HG03097 (cell line): Measurements from ENCODE around the gene SORL1.

Experiments used
- ATAC-seq: cut with Tn5 transposase; IDR thresholded peaks from one replicate; pipeline ENCODE4 v1.9.1; 2021; ENCODE audit not compliant: unreplicated experiment, low FRiP score

The SORL1 gene

DNA sequence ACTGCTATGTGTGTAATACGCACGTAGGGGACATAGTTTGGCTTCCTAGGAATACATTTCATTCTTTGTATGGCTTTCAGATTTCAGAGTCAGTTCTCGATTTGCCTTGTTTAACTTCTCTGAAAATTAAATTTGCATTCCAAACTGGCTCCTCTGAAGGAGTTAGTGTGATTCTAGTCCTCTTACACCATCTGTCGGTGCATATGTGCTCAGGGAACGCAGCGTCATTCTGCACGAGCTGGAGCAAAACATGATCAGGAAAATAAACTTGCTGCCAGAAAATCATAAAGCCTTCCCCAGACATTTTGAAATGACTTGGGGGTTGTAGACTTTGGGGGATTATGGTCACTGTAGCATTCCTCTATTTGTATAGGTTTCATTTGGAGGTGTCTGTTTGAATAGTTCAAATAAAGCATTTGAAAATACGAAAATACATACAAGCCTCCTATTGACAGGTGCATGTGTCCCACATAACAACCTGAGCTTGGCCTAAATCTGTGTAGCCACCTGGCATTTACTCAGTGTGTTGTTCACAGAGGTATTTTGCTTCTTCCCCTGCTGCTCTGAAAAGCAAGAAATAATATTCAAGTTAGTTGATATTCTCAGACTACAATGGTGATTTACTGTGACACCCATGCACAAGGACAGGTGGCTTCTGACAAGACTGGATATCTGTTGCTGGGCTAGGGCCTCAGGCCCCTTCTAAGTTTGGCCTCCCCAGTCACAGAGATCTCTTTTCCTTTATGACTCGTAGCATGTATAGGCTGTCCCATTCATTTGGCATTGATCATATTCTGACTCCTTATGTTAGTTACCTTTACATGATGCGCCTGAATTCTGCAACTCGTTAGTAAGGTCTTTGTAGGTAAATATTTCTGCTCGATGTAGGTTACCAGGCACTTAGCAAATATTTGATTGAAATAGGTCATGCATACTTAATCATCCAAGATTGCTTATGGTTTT lies 82.3 kb downstream of the SORL1 start:
- no peak for ATAC-seq

- ATAC-seq = no peak
These were observed 83.1 kb downstream of the SORL1 start for GRCh38 chr11:121535129-121535796.

DNA sequence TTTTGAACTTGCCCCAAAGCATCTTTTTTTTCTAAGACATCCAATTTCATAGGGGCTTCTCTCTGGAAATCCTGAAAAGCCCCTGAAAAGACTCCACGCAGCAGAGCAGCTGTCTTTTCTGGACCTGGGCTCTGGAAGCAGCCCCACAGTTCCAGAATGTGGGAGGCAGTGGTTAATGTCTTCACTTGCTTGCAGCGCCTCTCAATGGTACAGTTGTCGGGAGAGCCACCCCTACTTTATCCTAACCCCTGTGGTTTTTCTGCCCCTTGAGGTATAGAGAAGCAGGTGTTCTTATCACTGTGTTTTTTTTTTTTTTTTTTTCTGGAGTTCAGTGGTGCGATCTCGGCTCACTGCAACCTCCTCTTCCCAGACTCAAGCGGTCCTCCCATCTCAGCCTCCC lies 84.0 kb downstream of the SORL1 start:
- ATAC-seq = no peak

DNA sequence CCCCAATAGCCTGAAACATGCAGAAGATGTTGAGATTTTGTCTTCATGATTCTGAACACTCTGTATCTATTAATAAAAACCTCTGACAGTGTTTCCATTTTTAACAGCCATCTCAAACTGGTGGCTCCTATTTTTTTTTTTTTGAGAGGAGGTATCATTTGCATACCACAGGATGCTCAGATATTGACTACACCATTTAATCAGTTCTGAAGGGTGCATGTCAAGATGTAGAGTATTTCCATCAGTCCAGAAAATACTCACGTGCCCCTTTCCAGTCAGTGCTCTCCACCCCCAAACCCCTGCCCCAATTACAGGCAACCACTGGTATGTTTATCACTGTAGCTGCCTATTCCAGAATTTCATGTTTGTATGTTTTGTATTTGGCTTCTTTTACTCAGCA lies 85.9 kb downstream of the SORL1 start:
- ATAC-seq = no peak

DNA sequence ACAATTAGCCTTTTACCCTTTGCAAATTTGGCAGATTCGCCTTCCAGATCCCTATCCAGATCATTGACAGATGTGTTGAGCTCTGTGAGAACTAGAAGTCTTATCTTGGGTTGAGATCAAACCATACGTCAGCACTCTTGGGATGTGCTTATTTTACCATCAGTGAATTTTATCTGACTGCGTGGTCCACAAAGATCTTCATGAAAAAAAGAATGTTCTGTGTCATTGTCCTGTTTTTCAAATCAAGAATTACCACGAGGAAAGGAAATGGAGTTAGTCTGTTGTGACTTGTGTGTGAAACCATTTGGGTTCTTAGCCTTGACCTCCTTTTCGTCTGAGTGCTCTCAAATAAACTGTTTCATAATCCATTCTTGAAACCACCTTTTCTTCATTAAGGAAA lies 86.9 kb downstream of the SORL1 start:
- no peak for ATAC-seq

GRCh38 chr11:121540627-121541026 lies 88.5 kb downstream of the SORL1 start:
- ATAC-seq = no peak

GRCh38 chr11:121543836-121544380 lies 91.8 kb downstream of the SORL1 start:
- ATAC-seq = no peak

DNA sequence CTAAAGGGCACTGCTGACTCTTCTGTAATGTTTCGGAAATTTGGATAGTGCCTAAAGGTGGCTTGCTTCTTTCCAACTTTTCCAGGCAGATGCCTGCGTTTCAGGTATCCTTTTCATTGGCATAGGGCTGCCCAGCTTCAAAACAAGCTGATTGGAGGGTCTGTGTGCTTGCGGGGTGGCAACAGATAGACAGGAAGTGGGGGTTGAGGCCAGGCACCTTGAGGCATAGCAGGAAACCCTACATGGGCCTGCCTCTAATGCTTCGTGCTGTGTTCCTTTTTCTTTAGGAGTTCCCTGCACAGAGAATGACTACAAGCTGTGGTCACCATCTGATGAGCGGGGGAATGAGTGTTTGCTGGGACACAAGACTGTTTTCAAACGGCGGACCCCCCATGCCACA lies 92.8 kb downstream of the SORL1 start:
- no peak for ATAC-seq

- no peak for ATAC-seq
These were observed 95.5 kb downstream of the SORL1 start for GRCh38 chr11:121547574-121547973.

DNA sequence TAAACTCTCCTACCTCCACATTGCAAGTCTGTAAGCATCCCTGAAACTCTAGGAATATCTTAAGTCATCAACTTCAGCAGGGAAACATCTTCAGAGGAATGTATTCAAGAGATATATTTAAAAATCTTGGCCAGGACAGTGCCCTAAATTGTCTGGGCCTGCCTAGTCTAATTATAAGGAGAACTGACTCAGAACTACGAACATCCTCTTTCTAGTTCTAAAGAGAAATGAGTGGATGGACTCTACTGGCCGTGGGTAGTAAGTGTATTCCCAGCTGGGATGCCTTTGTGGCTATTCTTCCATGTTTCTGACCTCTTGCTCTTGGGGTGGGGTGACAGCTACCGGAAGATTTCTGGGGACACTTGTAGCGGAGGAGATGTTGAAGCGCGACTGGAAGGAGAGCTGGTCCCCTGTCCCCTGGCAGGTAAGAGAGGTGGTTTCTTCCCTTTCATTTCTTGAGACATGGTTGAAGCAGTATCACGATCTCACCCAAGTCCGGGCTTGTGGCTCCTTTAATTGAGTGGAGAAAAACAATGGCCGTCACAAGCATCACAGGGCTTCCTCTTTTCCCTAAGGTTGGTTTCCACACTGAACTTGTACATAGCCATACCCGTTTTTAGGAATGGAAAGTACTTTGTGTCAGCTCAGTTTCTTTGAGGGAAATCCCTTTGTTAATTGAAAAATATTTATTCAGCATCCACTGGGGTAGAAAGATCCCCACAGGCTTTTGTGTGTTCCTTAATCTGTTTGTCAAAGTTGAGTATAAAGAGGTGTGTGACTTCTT lies 98.3 kb downstream of the SORL1 start:
- no peak for ATAC-seq

GRCh38 chr11:121551463-121551862 lies 99.3 kb downstream of the SORL1 start:
- ATAC-seq = no peak

DNA sequence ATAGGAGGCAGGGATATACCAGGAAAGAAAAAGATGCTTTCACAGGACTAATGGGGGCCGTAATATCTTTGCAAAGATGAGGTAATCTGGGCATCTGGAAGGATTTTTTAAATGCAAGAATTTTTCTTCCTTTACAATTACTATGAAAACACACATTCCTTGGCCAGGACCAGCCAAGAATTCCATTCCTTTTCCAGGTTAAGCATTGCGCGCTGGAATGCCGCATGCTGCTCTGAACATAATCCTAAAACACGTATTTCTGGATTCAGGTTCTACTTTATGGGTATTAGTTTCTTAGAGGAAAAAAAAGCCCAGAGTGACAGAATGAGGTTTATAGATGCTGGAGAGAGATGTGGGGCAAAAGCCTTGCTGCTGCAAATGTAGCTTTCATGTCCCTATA lies 100.0 kb downstream of the SORL1 start:
- no peak for ATAC-seq

DNA sequence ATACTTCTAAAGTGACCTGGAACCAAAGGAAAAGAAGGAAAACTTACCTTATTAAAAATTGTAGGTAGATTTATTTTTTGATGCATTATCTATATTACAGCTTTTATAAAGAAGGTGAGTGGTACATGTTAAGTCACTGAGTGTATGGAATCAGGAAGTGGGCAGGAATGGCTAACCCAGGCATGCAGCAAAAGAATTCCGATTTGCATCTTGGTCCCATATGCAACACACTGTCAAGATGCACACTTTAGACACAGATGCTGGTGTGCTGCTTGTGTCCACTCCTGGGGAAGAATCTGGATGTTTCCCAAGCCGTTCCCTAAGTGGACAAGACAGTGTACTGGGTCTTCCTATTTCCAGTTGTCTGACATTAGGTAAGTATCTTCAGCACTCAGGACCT lies 100.5 kb downstream of the SORL1 start:
- no peak for ATAC-seq

DNA sequence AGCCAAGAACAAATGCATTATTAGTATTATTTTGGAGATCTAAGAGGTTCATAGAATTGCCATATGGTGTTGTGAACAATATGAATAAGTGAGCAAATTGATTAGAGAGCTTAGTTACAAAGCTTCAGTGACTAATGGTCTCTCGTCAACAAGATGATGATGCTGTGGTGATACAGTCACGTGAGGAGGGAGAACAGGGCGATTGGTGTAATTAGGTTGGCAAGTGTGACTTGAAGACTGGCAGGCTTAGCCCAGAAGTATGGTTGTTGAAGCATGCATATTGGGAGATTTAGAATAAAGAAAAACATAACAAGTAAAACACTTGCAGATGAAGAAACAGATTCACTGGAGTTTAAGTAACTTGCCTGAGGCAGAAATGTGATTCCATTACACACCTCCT lies 101.3 kb downstream of the SORL1 start:
- ATAC-seq = no peak

DNA sequence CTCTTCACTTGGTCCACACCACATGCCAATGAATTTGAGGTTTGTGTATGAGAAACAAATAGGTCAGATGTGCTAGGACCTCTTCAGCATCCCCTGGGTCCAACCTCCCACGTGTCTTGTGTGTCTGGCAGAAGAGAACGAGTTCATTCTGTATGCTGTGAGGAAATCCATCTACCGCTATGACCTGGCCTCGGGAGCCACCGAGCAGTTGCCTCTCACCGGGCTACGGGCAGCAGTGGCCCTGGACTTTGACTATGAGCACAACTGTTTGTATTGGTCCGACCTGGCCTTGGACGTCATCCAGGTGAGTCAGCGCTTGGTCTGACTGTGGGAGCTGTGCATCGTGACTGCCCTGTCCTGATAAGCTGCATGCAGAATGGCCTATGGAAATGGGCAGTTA lies 101.7 kb downstream of the SORL1 start:
- ATAC-seq = no peak

- ATAC-seq = no peak
These were observed 102.4 kb downstream of the SORL1 start for GRCh38 chr11:121554552-121554951.

- no peak for ATAC-seq
These were observed 103.0 kb downstream of the SORL1 start for GRCh38 chr11:121555121-121555520.

GRCh38 chr11:121556937-121557336 lies 104.8 kb downstream of the SORL1 start:
- ATAC-seq = no peak

DNA sequence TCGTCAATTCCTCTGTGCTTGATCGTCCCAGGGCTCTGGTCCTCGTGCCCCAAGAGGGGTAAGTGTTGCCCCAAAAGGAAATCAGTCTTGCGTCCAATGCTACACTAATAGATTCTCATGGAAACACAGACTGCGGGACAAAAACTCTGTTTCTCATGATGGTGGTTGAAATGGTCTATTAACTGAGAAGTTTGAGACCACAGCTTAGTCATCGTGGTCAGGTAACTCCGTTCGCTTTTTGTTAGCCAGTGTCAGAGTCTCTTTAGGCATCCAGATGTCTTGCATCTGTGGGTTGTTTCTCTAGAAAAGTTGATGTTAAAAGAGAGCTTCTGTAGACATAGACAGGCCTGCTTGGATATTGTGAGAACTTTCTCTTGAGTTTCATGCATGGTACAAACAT lies 105.2 kb downstream of the SORL1 start:
- peak; percentile 79 for ATAC-seq

GRCh38 chr11:121559606-121560200 lies 107.6 kb downstream of the SORL1 start:
- no peak for ATAC-seq
